ENCODE measurements around the gene LYG1.

GRCh38 chr2:99338029-99338585, 37.1 kb upstream of the LYG1 start:
- TF ChIP-seq CTCF (IDR thresholded peaks at IDR 0.05), result no peak
- no peak for TF ChIP-seq POLR2A (IDR thresholded peaks at IDR 0.05)

Data from esophagus squamous epithelium (tissue), 4 donors.